ENCODE results near the gene SMAD3. TPM values are rescaled to one million over a fixed set of nuclear protein-coding genes. Genes with fewer than 3 reads are reported as not detected.

Gene SMAD3
- total and polyA plus RNA-seq, 2 of the 4 experiments (the other 2 are of a cell fraction) = 71.0 to 177 TPM

- no peak overlapping the region for H2BK15ac ChIP-seq (ENCODE audit: low read depth, low read length)
- H2AFZ ChIP-seq (replicated peaks; ENCODE audit: low read length, poor library complexity) = no peak overlapping the region
- in situ Hi-C loops (cut with MboI; ENCODE audit: low sequenced_read_pairs) = no loop called here
- H2BK120ac ChIP-seq (ENCODE audit: low read depth, low read length) = no peak overlapping the region
- H4K5ac ChIP-seq (ENCODE audit: low read depth, low read length) = no peak overlapping the region
- WGBS, 2 experiments (ENCODE audit: extremely low coverage in 2 of 2, insufficient read length in 1 of 2) = 100% methylated on average over 3 of the region's 9 CpGs; no CpG with 5 or more reads in 1 of the 2 experiments
- H4K8ac ChIP-seq (ENCODE audit: low read depth in 2 of 2, low read length in 2 of 2) = no peak overlapping the region
- H3K36me3 ChIP-seq (ENCODE audit: control insufficient read depth, insufficient read depth, low read length) = peaks cover 37% of the 10 kb centered on the region
- no peak overlapping the region for H3K56ac ChIP-seq (ENCODE audit: extremely low read depth, insufficient read depth, low read length)
- no peak for TF ChIP-seq SMC3 (IDR thresholded peaks at IDR 0.05; ENCODE audit: low read depth, low read length)
- TF ChIP-seq RAD21 (IDR thresholded peaks at IDR 0.05; ENCODE audit: low read length) = no peak
- TF ChIP-seq MAZ (IDR thresholded peaks at IDR 0.05; ENCODE audit: borderline replicate concordance, low read depth, low read length) = no peak
- no peak for TF ChIP-seq FOS (IDR thresholded peaks at IDR 0.05; ENCODE audit: low read depth, low read length)
- no peak for TF ChIP-seq CTCF (conservative IDR thresholded peaks at IDR 0.05; ENCODE audit: low read depth, low read length)
- TF ChIP-seq POLR2A (IDR thresholded peaks at IDR 0.05; ENCODE audit: low read depth, low read length) = no peak
- no peak for TF ChIP-seq RFX5 (IDR thresholded peaks at IDR 0.05; ENCODE audit: low read depth, low read length)
- TF ChIP-seq ELK1 (IDR thresholded peaks at IDR 0.05; ENCODE audit: borderline replicate concordance, low read depth, low read length) = no peak
- TF ChIP-seq RCOR1 (IDR thresholded peaks at IDR 0.05; ENCODE audit: insufficient replicate concordance, low read length) = no peak
- no peak overlapping the region; the same call in 1 of the 2 replicates for H3K4ac ChIP-seq (ENCODE audit: low read depth, low read length)
- H3K18ac ChIP-seq (ENCODE audit: low read depth, low read length) = no peak overlapping the region
- H3K27ac ChIP-seq (ENCODE audit: insufficient read depth, low read length) = no peak overlapping the region; the same call in 1 of the 2 replicates
- ChIA-PET CTCF (interaction anchor here (1.3 kb wide), 1 partner anchor 67 kb away, joined by 3 read pairs; no protein-coding TSS in a partner anchor), POLR2A (ENCODE audit: unreplicated experiment) (no interaction called here)
- H3K9ac ChIP-seq (ENCODE audit: low read depth, low read length) = no peak overlapping the region
- DNase-seq (peak; percentile 11), ATAC-seq (ENCODE audit: low read depth) (no peak)
- BruUV-seq (replicated peaks) = no TSS peak
- intact Hi-C loops (cut with micrococcal nuclease) = no loop called here
- H3K27me3 ChIP-seq (ENCODE audit: control insufficient read depth, insufficient read depth, low read length) = no peaks in the 10 kb centered on the region
- H3K9me1 ChIP-seq (ENCODE audit: insufficient read depth, low read length) = peaks cover 21% of the 10 kb centered on the region
- no peak overlapping the region; the same call in 1 of the 2 replicates for H3K14ac ChIP-seq (replicated peaks; ENCODE audit: low read depth, low read length)
- H2BK5ac ChIP-seq (ENCODE audit: low read depth, low read length, poor library complexity, severe bottlenecking) = peak overlapping the region; percentile 47
- no peaks in the 10 kb centered on the region for H3K9me3 ChIP-seq (ENCODE audit: control insufficient read depth, insufficient read depth, low read length)
- H3K4me3 ChIP-seq (ENCODE audit: insufficient read depth, low read depth, low read length) = no peak overlapping the region
- no peak overlapping the region for H4K91ac ChIP-seq (ENCODE audit: insufficient read depth, low read depth, low read length)
- no peak overlapping the region for H2BK20ac ChIP-seq (ENCODE audit: low read depth, low read length)
- peak overlapping the region; percentile 20 for H3K4me2 ChIP-seq (ENCODE audit: low read depth, low read length)
- H3K23ac ChIP-seq (ENCODE audit: low read depth, low read length) = peak overlapping the region; percentile 37; the same call in 1 of the 2 replicates
- dilution Hi-C loops (cut with HindIII; ENCODE audit: low sequenced_read_pairs, unreplicated experiment) = no loop called here
- peaks cover 26% of the 10 kb centered on the region for H3K4me1 ChIP-seq (ENCODE audit: control insufficient read depth, insufficient read depth, low read length)
- 0 out of 2 replicates have a peak overlapping the region, but pooled peaks have one; percentile 7 for H2AK5ac ChIP-seq (ENCODE audit: low read depth, low read length)
- H3K79me1 ChIP-seq (ENCODE audit: low read depth in 1 of 2, low read length in 2 of 2) = peaks cover 0 to 43% of the 10 kb centered on the region in 2 experiments; a peak in 2 of 4 replicates
- H4K20me1 ChIP-seq (ENCODE audit: insufficient read depth, low read length) = peaks cover 96% of the 10 kb centered on the region
- H2AK9ac ChIP-seq (replicated peaks; ENCODE audit: low read depth, low read length, poor library complexity) = no peak overlapping the region
Measured at GRCh38 chr15:67070892-67071664, 5.7 kb downstream of the SMAD3 start.
